Effector CD8-positive, alpha-beta T cell (primary cell): ENCODE measurements around the gene NAB2.

Source experiments
- DNase-seq: peaks from one replicate; lab custom pipeline; 2025; lab: John Stamatoyannopoulos, UW

NAB2 gene

GRCh38 chr12:57093415-57094207, 4.7 kb downstream of the NAB2 start:
- peak; percentile 71 for DNase-seq

GRCh38 chr12:57094208-57095160, 5.6 kb downstream of the NAB2 start:
- no peak for DNase-seq

- no peak for DNase-seq
Measured at GRCh38 chr12:57095440-57095839, 6.5 kb downstream of the NAB2 start.

DNA sequence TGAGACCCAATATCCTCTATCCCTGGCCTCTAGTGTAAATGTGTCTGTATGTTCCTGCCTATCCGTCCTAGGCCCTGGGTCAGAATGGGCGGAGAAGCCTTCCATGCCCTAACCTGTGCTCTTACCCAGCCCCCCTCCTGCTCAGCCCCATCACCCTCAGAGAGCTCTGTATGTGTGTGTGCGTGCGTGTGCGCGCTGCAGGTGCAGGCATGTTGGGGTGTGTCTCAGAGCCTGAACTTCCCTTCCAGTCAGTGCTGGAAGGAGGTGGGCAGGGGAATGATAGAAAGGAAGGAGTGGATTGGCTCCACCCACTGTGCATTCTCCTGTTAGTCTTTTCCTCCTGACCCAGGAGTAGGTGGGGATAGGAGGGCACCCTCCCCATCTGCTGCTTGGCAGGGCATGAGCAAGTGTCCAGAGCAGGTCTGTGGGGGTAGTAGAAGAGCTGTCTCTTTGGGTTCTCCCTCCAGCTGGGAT, 7.2 kb downstream of the NAB2 start:
- no peak for DNase-seq

DNA sequence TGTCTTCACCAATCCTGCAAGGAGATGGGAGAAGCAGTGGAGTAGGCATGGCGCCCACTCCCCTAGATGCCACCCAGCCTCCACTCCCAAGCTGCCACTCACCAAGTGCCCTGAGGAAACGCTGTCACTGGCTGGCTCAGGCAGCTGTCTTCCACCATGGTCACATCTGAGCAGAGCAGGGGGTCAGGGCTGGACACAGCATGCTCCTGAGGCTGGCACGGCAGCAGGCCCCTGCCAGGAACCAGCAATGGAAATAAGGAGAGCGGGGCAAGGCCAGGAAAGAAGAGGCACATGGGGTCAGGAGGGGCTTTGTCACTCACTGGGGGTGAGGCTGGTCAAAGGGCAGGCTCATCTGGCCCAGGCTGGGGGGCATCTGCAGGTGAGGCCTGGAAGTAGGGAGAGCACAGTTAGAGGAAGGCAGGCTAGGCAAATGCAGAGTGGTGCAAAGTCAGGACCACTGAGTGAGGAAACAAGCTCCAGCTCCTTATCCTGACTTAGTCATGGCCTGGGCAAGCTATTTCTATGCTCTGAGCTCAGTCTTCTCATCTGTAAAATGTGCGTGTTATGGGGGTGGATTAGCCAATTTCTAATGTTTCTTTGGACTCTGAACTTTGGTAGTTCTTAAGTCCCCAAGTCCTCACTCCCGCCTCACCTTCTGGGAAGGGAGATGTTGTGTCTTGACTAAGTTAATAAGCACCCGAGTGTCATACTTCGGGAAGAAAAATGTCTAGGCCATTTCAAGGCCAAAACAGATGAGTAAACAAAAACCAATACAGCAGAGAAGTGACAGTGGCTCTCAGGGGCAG, 8.0 kb downstream of the NAB2 start:
- no peak for DNase-seq

DNA sequence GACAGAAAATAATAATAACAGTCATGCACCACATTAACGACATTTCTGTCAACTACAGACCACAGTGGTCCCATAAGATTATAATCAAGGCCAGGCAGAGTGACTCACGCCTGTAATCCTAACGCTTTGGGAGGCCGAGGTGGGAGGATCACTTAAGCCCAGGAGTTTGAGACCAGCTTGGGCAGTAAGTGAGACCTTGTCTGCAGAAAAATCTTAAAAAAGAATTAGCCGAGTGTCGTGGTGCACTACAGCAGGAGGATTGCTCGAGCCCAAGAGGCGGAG, 8.6 kb downstream of the NAB2 start:
- DNase-seq, result no peak

GRCh38 chr12:57098546-57098945, 9.6 kb downstream of the NAB2 start:
- no peak for DNase-seq

GRCh38 chr12:57099047-57099714, 10.3 kb downstream of the NAB2 start:
- no peak for DNase-seq

DNA sequence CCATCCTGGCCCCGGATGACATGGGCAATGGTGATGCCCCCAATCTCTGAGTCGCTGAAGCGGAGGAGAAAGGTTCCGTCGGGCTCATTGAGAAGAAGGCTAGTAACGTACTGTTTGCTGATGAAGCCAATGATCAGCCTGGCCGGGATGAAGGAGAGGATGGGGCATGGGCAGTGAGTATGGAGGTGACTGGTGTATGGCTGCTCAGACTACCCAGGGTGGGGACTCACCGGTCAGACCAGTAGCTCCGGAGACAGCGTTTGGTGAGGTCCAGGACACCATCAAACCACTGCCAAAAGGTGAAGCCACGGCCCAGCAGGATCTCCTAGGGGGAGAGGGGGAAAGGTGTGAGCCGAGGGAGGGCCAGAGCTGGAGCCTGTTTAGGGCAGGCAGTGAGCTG, 10.9 kb downstream of the NAB2 start:
- no peak for DNase-seq

DNA sequence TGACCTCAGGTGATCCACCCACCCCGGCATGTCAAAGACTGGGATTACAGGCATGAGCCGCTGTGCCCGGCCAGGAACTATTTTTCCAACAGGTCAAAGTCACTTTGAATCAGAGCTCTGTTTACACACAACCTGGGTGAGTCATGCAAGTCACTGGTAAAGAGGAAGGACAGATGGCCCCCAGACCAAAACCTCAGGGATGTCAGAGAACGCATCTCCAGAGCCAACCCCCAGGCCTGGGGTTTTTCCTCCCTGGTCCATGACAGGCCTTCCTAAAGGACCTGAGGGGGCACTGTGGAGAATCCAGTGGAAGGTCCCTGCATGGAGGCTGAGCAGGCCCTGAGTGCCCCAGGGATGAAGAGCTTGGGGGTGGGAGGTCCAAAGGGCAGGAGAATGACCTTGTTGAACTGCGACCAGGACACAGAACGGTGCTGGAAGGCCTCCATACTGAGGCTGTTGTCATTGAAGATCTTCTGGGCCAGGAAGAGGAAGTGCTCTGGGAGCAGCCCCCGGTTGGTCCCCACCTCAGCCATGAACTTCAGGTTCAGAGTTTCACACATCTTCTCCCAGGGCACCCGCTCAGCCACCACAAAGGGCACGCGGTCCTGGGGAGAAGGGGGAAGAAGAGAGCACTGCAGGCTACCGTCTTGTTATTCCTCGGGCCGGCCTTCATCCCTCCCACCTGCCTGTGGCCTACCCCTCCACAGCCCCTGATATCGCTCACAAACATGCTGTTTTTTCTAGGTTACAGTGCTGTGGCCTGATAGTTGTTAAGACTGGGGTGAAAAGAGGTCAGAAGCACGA, 13.2 kb downstream of the NAB2 start:
- DNase-seq, result no peak

GRCh38 chr12:57103856-57104255, 14.9 kb downstream of the NAB2 start:
- no peak for DNase-seq

- DNase-seq, result no peak
Measured at GRCh38 chr12:57104292-57104910, 15.5 kb downstream of the NAB2 start.

DNA sequence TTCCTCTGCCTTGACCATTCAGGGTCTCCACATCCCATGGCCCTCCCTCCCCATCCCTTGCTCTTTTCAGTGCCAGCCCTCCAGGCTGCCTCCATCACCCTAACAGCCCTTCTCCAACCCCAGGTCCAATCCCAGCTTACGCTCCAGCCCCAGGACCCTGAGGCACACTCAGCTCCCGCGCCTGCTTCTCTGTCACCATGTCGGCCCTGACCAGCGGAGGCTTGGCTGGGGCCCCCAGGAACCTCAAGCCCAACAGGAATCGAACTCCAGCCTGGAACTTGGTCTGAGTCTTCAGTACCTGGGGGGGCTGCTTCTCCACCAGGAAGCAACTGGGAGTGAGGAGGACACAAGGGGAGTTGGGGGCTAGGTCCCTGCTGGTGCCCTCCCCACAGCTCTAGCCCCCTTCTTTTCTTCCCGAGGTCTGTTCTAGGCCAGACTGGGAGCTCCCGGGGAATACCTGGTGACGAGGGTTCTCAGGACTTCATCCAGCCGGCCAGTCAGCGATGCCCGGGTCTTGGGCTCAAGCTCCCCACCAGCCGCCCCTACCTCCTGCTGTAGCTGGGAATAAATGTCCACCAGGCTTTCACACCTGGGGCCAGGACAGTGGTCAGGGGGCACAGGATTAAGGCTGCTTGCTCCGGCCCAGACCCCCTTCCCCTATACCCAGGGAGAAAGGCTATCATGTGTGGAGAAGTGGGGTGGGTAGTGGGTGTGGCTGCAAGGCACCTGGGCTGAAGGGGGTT, 16.3 kb downstream of the NAB2 start:
- no peak for DNase-seq

DNA sequence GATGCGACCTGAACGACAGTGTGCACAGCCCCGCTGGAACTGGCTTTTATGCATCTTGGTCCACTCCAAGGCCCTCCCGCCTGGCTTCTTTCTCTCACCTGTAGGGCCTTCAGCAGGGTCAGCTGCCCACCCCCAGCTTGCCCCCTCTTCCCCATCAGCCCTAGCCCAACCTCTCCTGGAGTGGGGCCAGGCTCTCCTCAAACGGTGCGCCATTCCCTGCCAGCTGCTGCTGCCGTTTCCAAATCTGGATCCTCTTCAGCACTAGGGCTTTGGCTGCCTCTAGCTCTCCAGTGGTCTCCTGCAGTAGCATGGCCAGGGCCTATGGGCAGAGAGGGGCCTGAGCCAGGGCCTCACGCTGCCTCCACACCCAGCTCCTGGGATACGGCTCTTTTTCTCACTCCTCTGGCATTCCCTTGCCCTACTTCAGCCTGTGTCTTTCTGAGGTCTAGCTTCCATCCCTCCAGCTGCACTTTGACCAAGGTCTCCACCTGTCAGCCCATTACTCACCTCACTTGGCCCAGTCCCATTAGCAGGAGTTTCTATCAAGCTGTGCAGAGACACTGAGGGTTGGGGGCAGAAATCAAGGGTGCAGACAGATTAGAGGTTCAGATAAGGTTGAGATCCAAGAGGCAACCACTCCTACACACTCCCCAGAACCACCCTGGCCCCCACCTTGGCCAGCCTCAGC, 17.3 kb downstream of the NAB2 start:
- DNase-seq, result no peak

DNA sequence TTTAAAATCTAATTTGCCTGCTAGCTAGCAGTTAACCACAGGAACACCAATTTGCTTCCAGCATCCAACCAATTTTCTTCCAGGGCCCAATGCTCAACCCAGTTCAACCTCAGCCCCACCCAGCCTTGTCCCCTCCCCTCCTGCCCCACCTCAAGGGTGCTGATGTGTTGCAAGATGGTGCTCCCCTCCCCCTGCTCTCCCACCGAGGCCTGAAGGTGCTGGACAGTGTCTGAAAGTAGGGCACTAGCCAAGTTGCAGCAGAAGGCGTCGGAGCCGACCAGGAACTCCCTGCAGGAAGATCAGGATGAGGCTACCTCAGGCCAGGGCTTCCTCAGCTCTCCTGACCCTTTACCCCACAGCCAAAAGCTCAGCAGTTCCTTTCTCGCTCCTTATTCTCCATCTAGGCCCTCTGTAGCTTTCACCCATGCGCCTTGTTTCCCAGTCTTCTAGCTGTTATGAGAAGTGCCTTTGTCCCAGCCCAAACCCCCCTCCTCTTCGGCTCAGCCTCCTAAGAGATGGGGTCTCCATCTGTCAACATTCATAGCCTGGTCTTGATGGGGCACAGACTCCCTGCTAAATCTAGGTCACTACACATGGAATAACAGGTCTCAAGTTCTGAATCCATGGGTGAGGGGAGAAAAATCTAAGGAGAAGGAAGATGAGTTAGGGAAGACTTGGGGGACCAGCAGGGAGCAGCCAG, 18.7 kb downstream of the NAB2 start:
- no peak for DNase-seq

DNA sequence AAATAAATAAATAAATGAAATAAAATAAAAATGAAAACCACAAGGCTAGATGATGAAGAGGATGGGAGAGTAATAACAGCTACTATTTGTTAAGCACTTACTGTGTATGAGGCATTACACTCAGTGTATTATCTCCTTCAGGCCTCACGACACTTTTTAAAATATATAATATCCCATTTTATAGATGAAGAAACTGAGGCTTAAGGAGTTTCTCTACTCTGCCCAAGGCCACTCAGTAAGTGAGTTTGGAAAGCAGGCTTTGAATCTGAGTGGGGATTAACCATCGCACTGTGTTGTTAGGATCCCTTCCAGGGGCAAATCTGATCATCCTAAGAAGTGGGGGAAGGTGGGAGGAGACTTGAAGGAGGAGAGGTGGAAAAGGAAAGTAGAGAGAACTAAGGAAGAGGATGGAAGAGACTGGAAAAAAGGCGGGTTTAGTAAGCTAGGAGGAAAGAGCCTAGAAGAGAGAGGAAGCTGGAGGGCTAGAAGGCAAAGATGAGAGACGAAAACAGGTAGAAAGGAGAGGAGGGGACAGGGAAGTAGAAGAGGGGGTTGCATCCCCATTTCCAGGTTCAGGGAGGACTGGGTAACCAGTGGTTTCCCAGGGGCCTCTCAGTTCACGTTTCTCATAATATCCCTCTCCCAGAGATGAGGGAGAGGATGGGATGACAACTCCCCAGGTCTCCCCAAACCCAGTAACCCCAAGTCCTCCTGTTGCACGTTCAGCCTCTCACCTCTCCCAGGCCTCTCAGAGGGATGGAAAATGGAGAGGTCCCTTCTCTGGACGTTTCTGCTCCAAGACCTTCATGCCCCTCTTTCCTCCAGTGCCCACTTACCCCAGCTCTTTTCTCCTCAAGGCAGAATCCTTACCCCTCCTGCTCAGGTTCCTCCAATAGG, 20.5 kb downstream of the NAB2 start:
- no peak for DNase-seq
